NCI-H2196 (cell line): ENCODE data around the gene DLL4.

Experiments
- DNase-seq: peaks from one replicate; lab custom pipeline; 2025; ENCODE audit not compliant: unreplicated experiment; lab: John Stamatoyannopoulos, UW

DLL4 gene

DNA sequence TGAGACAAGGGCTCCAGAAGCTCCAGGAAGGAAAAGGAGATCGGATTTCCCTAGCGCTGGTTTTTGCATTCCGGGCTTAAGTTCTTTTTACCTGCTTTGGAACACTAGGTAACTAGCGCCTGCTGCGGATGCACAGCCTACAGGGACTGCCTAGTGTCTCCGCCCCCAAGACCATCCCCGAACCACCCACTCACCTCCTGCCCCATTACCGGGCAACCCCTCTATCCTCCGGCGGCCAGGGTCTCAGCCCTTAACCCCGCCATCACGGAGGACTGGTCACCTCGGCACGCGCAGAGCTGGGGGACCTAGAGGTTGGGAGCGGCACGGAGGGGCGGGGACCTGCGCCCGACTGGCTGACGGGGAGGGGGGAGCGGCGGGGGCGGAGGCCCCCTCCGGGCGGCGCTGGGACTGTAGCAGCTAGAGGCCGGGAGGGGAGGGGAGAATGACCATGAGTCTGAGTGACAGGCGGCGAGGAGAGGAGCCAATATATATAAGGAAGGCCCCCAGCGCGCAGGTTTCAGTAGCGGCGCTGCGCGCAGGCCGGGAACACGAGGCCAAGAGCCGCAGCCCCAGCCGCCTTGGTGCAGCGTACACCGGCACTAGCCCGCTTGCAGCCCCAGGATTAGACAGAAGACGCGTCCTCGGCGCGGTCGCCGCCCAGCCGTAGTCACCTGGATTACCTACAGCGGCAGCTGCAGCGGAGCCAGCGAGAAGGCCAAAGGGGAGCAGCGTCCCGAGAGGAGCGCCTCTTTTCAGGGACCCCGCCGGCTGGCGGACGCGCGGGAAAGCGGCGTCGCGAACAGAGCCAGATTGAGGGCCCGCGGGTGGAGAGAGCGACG, at the start of gene DLL4:
Gene DLL4, plus strand, starts transcription at position 520 of the 839 bp plus-strand sequence. CDS start 329 bp downstream, outside the sequence.
- peak; percentile 80 for DNase-seq

DNA sequence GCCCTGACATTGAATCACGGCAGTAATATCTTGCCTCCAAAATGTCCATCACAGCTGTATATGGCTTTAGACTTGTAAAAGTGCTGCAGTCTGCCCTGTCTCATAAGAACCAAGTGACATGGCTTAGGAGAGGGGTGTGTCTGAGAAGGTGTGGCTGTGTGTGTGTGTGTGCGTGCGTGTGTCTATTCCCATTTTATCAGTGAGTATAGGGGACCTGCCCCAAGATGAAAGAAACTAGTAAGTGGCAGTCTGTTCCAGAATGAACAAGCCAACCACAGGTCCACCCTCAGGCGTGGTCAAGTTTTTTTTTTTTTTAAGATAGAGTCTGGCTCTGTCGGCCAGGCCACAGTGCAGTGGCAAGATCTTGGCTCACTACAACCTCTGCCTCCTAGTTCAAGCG, 49.5 kb upstream of the DLL4 start:
- no peak for DNase-seq

DNA sequence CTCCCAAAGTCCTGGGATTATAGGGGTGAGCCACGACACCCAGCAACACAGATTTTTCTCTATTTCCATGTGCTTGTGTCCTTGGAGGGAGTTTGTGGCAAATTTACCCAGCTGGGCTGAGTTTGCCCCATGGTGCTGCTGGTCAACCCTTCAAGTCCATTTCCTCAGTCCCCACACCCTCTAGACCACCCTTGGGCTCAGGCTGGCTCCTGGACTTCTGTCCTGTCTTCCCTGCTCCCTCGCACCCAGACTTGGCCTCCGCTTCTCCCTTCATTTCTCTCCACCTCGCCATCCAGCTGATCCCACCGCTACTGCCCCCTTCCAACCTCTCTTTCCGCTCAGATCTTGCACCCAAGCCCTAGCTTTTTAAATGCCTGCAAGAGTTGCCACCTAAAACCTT, 47.8 kb upstream of the DLL4 start:
- no peak for DNase-seq

DNA sequence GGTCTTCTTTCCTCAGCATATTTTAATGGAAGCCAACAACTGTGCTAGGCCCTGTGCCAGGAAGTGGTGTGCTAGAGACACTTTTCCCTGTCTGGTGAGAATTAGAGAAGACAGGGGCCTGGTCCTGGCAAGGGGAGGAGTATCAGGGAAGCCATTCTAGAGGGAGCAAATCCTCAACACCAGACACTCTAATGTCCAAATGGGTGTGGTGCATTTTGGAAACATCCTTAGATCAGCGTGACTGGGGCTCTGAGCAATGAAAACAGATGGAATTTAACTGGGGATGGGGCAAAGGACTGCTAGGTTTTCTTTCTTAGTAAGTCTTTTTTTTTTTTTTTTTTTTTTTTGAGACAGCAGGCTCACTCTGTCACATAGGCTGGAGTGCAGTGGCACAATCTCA, 42.6 kb upstream of the DLL4 start:
- no peak for DNase-seq

DNA sequence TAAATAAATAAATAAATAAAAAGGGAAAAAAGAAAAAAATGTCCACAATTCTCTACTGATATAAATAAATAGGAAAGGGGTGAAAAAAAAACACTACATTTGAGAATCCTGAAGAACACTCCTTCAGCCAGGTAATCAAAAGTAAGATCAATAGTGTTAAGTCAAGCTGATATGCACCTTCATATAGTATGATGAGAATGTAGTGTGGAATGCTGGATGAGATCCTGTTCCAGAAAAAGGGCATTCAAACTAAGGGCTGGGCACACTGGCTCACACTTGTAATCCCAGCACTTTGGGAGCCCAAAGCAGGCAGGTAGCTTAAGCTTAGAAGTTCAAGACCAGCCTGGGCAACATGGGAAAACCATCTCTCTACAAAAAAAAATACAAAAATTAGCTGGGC, 40.0 kb upstream of the DLL4 start:
- no peak for DNase-seq

DNA sequence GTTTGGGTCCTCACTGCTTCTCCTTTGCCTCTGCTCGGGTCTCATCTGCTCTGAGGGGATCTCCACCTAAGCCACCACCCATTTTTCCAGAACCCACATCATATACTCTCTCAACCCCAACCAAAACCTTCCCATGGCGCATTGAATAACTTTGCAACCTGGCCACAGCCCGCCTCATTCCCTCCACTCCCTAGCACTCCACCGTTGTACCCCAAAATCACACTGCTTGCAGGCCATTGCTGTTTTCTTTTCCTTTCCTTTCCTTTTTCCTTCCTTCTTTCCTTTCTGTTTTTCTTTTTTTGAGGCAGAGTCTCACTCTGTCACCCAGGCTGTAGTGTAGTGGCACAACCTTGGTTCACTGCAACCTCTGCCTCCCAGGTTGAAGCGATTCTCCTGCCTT, 38.0 kb upstream of the DLL4 start:
- no peak for DNase-seq

DNA sequence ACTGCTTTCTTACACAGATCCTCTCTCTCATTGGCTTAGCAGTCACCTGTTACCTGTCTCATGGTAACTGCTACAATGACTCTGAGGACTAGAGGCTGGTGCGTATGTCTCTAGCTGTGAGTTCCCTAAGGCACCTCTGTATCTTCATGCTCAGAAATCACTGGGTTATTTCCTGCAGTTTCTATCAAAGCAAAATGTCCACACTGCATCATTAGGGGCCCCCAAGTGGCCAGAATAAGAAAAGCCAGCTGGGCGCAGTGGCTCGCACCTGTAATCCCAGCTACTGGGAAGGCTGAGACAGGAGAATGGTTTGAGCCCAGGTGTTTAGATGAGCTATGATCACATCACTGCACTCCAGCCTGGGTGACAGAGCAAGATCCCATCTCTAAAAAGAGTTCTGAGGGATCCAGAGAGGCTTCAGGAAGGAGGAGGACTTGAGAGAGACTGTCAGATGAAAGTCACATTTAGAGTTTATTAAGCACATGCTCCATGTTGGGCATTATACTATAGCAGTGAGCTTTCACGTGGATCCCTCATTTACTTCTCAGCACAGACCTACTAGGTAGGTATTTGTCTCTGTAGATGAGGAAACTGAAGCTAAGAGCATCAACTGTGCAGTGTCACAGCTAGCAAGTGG, 37.2 kb upstream of the DLL4 start:
- peak; percentile 52 for DNase-seq

DNA sequence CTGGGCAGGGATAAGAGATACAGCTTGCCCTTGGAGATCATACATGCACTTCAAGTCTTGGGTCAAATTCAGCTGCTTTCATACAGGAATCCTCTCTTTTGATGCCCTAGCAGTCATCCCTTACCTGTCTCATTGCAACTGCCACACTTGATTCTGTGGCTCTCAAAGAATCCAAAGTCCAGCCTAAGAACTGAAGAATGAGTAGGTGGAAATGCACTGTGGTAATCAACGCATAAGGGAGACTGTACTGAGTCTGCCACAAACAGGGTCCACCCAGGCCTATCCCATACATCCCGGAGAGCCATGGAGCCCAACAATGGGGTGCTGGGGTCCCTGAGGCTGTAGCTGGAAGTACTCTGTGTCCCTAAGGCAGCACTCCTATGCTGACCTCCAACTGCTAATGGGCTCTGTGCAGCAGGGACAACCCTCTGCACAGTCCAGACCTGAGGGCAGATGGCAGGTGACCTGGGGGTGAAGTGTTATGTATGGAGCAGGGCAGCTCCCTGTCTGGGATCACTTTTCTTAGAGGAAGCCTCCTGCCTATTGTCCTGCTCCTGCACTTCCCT, 36.6 kb upstream of the DLL4 start:
- DNase-seq, result no peak

DNA sequence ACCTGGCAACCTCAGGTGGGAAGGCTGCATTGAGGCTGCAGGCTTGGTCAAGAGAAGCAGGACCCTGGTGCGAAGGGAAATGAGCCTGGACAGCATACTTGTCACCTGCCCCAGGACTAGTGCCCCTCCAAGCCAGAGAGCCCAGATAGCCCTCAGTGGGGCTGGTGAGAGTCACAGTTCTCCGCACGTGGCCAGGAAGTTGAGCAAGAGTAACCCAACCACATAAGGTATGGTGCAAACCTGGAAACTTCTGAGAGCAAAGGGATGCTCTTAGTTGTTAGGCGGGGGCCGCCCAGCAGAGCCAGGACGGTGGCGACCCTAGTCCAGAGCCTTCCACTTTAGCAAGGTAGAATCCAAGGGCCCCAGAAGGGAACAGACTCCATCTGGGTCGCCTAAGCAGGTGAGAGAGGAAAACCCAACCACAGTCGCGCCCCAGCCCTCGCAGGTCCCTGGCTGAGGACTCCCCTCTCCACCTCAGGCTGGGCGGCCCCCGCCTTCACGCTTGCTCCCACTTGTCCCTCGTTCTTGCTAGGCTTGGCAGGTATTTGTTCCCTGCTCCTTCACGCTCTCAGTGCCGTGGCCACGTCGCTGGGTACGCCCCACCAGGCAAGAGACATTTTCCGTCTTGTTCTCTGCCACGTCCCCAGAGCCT, 36.0 kb upstream of the DLL4 start:
- no peak for DNase-seq

DNA sequence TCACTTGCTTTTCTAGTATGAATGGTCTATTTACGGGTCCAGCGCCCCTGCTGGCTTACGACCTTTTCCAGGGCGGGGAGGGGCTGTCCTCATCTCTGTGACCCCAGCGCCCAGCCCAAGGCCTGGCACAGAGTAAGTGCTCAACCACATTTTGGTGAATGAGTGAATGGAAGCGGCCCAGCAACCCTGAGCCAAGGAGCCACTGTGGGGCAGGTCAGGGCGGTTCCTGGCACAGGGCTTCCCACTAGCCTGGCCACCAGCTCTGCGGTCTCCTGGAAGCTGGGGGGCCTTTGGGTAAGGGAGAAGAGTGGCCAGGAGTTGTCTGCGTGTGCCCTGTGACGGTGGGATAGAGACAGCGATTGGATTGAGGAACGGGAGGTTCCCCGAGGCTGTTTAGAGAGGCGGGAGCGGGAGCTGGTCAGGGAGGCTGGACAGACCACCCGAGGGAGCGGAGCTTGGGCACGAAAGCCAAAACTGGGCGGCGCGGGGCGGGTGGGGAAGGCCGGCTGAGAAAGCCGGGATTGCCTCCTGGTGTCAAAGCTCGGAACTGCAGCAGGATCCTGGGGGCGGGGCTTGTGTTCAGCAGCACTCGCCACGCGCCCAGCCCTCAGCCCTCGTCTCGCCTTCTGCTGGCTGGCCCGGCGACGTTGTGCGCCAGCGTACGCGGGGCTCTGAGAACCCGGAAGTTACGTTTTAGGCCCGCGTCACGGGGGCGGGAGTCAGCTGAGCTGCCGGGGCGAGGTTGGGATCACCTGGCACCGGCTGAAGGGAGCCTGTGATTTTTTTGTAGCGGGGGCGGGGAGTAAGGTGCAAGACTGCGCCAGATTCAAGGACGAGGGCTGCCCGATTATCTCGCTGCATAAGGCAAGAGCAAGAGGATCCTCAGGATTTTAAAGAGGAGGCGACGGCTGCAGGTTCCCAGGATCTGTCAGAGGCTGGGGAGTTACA, 35.1 kb upstream of the DLL4 start, which contains the start of gene VPS18:
Gene VPS18, plus strand, starts transcription at position 718 of the 948 bp plus-strand sequence. CDS start 319 bp downstream, outside the sequence.
- peak; percentile 92 for DNase-seq

DNA sequence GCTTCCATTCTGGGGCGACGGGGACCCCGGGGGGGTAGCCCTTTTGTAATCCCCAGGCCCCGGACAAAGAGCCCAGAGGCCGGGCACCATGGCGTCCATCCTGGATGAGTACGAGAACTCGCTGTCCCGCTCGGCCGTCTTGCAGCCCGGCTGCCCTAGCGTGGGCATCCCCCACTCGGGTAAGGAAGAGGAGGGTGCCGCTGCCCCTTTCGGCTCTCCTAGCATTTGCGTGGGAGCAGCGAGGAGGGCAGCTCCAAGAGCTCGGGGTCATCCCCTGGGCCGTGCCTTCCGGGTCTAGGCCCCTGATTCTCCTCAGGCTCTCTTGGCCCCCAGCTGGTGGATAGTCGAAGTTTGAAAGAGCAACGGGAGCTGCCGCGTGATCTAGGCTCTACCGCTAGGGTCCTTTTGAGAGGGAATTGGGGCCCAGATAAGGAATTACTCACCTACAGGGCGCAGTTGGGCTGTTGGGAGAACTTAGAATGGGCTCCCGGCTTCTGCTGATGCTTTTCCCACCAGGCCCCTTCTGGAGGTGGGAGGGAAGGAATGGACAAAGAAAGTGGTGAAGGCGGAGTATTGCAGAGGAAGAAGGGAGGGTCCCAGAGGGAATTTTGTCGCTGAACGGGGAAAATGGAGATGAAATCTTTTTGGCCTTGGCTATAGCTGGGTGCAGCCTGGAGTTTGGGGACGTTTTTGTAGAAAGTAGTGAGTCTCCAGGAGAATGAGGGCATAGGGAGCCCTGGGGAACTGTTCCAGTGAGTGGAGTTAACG, 34.3 kb upstream of the DLL4 start:
- peak; percentile 14 for DNase-seq

DNA sequence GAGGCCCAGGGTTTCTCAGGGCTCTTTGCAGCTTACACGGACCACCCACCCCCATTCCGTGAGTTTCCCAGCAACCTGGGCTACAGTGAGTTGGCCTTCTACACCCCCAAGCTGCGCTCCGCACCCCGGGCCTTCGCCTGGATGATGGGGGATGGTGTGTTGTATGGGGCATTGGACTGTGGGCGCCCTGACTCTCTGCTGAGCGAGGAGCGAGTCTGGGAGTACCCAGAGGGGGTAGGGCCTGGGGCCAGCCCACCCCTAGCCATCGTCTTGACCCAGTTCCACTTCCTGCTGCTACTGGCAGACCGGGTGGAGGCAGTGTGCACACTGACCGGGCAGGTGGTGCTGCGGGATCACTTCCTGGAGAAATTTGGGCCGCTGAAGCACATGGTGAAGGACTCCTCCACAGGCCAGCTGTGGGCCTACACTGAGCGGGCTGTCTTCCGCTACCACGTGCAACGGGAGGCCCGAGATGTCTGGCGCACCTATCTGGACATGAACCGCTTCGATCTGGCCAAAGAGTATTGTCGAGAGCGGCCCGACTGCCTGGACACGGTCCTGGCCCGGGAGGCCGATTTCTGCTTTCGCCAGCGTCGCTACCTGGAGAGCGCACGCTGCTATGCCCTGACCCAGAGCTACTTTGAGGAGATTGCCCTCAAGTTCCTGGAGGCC, 29.5 kb upstream of the DLL4 start:
- no peak for DNase-seq

DNA sequence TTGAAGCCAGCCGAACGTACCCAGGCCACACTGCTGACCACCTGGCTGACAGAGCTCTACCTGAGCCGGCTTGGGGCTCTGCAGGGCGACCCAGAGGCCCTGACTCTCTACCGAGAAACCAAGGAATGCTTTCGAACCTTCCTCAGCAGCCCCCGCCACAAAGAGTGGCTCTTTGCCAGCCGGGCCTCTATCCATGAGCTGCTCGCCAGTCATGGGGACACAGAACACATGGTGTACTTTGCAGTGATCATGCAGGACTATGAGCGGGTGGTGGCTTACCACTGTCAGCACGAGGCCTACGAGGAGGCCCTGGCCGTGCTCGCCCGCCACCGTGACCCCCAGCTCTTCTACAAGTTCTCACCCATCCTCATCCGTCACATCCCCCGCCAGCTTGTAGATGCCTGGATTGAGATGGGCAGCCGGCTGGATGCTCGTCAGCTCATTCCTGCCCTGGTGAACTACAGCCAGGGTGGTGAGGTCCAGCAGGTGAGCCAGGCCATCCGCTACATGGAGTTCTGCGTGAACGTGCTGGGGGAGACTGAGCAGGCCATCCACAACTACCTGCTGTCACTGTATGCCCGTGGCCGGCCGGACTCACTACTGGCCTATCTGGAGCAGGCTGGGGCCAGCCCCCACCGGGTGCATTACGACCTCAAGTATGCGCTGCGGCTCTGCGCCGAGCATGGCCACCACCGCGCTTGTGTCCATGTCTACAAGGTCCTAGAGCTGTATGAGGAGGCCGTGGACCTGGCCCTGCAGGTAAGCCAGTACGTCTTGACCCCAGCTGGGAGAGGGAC, 28.7 kb upstream of the DLL4 start:
- DNase-seq, result no peak

DNA sequence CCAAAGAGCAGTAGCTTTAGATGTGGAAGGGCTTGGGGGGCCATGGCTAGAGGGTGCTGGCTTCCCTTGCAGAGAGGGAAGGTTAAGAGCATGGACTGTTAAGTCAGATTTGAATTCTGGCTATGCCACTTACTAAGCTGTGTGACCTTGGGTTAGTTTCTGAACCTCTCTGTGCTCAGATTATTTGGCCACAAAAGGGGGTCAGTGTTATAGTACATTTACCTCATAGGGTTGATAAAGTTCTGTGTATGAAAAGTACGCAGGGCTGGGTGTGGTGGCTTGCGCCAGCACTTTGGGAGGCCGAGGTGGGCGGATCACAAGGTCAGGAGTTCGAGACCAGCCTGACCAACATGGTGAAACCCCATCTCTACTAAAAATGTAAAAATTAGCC, 28.1 kb upstream of the DLL4 start:
- no peak for DNase-seq

DNA sequence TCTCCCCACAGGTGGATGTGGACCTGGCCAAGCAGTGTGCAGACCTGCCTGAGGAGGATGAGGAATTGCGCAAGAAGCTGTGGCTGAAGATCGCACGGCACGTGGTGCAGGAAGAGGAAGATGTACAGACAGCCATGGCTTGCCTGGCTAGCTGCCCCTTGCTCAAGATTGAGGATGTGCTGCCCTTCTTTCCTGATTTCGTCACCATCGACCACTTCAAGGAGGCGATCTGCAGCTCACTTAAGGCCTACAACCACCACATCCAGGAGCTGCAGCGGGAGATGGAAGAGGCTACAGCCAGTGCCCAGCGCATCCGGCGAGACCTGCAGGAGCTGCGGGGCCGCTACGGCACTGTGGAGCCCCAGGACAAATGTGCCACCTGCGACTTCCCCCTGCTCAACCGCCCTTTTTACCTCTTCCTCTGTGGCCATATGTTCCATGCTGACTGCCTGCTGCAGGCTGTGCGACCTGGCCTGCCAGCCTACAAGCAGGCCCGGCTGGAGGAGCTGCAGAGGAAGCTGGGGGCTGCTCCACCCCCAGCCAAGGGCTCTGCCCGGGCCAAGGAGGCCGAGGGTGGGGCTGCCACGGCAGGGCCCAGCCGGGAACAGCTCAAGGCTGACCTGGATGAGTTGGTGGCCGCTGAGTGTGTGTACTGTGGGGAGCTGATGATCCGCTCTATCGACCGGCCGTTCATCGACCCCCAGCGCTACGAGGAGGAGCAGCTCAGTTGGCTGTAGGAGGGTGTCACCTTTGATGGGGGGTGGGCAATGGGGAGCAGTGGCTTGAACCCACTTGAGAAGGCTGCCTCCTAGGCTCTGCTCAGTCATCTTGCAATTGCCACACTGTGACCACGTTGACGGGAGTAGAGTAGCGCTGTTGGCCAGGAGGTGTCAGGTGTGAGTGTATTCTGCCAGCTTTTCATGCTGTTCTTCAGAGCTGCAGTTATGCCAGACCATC, 26.3 kb upstream of the DLL4 start:
- no peak for DNase-seq

DNA sequence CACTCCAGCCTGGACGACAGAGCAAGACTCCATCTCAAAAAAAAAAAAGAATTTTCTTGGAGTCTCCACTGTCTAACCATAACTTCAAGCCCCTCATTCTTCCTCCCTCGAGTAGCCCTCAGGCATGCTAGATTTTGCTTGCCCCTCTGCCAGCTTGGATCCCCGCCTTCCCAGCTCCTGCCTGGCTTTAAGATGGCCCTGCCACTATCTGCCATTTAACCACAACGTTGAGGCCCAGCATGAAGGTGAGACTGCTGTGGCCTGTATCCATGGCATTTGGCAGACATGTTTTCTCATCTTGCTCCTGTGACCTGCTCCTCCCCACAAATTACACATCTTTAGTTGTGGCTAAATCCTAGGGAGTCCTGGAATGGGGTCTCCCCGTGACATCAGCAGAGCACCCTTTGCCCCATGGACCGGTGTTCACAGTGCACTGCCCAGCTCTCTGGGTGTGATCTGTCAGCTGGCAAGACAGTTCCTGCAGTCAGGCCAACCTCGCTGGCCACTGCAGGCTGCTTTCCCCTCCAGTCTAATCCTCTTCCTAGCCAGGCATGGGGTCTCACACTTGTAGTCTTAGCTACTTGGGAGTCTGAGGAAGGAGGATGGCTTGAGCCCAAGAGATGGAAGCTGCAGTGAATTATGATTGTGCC, 24.5 kb upstream of the DLL4 start:
- DNase-seq, result no peak
